HFF-Myc (cell line): ENCODE measurements around the gene GNPAT.

Source experiments
- DNase-seq: peaks from one replicate; pipeline ENCODE4 v3.0.0-alpha.2; 2011; ENCODE audit warnings: low read depth; ENCODE audit errors: extremely low read depth
- H3K4me3 ChIP-seq: replicated peaks from 2 replicates; pipeline ENCODE4 v1.5.1; 2011; ENCODE audit warnings: low read depth, mild to moderate bottlenecking, control low read depth, low read length
- TF ChIP-seq, protein P1 (sequence below): IDR thresholded peaks from 2 replicates; pipeline ENCODE4 v1.5.1; 2012; ENCODE audit warnings: mild to moderate bottlenecking, low read depth, low read length, control low read depth; ENCODE audit errors: missing control alignments

GNPAT gene

DNA sequence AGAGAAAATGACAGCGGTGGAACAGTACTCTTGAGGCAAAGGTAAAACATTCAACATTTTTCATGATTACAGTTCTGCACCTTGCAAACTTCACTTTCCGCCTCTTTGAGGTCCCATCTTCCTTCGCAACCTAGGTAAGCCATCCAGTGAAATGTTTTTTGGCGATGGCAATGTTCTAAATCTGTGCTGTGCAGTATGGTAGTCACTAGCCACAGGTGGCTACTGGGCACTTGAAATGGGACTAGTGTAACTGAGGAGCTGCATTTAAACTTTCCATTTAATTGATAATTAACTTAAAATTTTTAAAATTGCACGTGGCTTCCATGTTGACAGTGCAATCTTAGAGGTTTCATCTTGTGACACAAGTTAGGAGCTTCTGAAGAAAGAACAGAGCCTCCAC is 83.6 kb downstream of the GNPAT start:
- H3K4me3 ChIP-seq, result no peak overlapping the region
- no peak for DNase-seq
- TF ChIP-seq, protein P1, sequence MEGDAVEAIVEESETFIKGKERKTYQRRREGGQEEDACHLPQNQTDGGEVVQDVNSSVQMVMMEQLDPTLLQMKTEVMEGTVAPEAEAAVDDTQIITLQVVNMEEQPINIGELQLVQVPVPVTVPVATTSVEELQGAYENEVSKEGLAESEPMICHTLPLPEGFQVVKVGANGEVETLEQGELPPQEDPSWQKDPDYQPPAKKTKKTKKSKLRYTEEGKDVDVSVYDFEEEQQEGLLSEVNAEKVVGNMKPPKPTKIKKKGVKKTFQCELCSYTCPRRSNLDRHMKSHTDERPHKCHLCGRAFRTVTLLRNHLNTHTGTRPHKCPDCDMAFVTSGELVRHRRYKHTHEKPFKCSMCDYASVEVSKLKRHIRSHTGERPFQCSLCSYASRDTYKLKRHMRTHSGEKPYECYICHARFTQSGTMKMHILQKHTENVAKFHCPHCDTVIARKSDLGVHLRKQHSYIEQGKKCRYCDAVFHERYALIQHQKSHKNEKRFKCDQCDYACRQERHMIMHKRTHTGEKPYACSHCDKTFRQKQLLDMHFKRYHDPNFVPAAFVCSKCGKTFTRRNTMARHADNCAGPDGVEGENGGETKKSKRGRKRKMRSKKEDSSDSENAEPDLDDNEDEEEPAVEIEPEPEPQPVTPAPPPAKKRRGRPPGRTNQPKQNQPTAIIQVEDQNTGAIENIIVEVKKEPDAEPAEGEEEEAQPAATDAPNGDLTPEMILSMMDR, result no peak

DNA sequence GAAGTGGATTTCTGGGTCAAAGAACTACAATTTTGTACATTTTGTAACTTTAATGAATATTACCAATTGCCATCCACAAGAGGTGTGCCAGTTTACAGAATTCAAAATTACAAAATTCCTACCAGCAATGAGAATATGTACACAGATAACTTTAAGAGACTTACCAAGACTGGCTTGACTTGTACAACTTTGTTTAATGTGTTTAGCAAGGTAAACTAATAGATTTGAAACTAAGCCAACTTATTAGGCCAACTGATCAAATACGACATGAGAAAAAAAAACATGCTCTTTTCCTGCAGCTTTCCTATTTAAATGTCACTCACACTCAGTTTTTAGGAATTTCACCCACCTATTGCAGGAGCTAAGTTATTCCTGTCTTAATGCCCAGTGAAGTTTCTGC is 85.2 kb downstream of the GNPAT start:
- no peak for DNase-seq
- no peak overlapping the region for H3K4me3 ChIP-seq
- TF ChIP-seq, protein P1, result no peak
